Measurements from ENCODE around the gene SNX1. TPM values are rescaled to one million over a fixed set of nuclear protein-coding genes. Genes with fewer than 3 reads are reported as not detected.
"Not testable (repeated sequence)": the region's sequence is repeated elsewhere in the genome, so short reads cannot be mapped to it uniquely, and the experiment has no call there.

Gene SNX1, protein sequence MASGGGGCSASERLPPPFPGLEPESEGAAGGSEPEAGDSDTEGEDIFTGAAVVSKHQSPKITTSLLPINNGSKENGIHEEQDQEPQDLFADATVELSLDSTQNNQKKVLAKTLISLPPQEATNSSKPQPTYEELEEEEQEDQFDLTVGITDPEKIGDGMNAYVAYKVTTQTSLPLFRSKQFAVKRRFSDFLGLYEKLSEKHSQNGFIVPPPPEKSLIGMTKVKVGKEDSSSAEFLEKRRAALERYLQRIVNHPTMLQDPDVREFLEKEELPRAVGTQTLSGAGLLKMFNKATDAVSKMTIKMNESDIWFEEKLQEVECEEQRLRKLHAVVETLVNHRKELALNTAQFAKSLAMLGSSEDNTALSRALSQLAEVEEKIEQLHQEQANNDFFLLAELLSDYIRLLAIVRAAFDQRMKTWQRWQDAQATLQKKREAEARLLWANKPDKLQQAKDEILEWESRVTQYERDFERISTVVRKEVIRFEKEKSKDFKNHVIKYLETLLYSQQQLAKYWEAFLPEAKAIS
- total RNA-seq: 100 to 1,000 TPM; 109 to 124 TPM

DNA sequence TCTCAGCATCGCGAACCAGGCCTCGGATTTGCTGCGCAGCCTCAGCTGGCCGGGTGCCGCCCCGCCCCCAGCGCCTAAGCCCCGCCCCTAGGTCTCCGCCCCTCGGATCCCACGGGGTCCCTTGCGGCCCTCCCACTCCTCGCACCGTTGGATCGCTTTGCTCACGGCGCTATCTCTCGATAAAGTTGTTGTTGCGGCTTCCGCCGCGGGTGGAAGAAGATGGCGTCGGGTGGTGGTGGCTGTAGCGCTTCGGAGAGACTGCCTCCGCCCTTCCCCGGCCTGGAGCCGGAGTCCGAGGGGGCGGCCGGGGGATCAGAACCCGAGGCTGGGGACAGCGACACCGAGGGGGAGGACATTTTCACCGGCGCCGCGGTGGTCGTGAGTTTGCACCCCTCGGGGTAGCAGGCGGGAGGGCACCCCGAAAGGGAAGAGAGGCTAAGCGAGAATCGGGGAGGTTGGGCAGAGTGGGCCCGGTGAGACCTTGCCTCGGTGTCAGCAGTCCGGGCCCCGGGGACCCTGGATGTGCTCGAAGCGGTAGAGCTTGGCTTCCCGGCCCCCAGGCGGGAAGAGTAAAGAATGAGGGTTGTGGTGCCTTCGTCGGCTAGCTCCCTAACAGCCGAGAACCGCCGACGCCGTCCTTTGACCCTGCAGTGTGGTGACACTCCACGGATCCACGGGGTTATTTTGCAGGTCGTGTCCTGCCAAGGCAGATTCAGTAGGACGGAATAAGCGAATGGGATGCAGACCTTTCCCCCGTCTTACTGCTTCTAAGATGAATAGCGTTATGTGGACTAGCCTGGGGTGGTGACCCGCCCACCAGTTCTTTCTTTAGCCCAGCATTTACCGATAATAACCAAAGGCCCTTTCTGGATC lies at the start of gene SNX1:
Gene SNX1, plus strand, starts transcription at position 188 of the 873 bp plus-strand sequence. Its CDS starts 32 bp downstream, at position 220.
- peak; percentile 70 for ATAC-seq
- POLR2A ChIA-PET: interaction anchor here (0.6 to 2.1 kb wide), 4 partner anchors 67 to 277 kb away, joined by 3 to 8 read pairs (median 3); partner anchors contain the start of gene PPIB
- Mint-ChIP-seq H3K9me3 (ENCODE audit: insufficient read depth) (no peaks in the 10 kb centered on the region), H3K27me3 (ENCODE audit: low read depth) (no peaks in the 10 kb centered on the region), H3K36me3 (ENCODE audit: low read depth) (peaks cover 19% of the 10 kb centered on the region), H3K4me3 (peak within 1 kb of the TSS; percentile 99), H3K4me1 (ENCODE audit: low read depth) (peaks cover 61% of the 10 kb centered on the region), H3K27ac (peak within 1 kb of the TSS; percentile 100)
- peak; percentile 98 for DNase-seq
- CTCF ChIA-PET: interaction anchor here (0.6 to 2.6 kb wide), 3 partner anchors 10 to 57 kb away, joined by 3 to 13 read pairs (median 9); no protein-coding TSS in a partner anchor

DNA sequence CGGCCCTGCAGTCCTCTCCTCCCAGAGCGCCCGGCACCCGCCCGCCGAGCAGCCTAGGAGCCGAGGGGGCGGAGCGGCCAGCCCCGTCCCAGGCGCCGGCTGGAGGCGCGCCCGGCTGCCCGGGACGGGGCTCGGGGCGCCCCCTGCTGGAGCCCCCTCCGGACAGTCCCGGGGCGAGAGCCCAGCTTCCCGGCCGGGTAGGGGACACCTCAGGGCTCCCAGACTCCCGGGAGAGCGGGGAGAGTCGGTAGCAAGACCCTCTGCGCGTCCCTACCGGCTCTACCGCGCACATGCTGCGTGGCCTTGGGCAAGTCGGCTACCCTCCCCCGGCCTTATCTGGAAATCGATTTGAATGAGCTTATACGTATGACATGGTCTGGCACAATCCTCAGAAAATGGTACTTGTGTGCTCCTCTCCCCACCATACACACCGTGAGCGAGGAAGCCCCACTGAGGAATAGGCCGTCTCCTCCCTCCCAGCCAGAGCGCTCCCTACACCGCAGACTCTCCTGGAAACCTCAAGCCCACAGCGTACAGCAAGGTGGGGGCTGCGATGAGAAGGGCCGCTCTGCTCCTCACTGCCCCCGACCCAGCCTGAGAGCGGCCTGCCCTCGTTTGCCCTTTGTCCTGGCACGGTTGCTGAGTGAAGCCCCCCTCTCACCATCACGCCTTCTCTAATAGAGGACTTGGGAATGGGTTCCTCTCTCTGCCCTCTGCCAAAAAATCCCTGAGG lies 49.2 kb upstream of the SNX1 start, which contains the start of gene DAPK2:
Gene DAPK2, minus strand, starts transcription at position 65 of the 733 bp plus-strand sequence. CDS start 6,224 bp downstream, outside the sequence.
- Mint-ChIP-seq H3K27ac (peak within 1 kb of the TSS; percentile 31), H3K9me3 (ENCODE audit: insufficient read depth) (no peaks in the 10 kb centered on the region), H3K36me3 (ENCODE audit: low read depth) (no peaks in the 10 kb centered on the region), H3K4me3 (peak within 1 kb of the TSS; percentile 70), H3K4me1 (ENCODE audit: low read depth) (peaks cover 13% of the 10 kb centered on the region), H3K27me3 (ENCODE audit: low read depth) (peaks cover 34% of the 10 kb centered on the region)
- DNase-seq (peak; percentile 62), ATAC-seq (peak; percentile 95)
- CTCF ChIA-PET: interaction anchor here (0.6 to 5.7 kb wide), 80 partner anchors 8 to 735 kb away, joined by 3 to 76 read pairs (median 4); no protein-coding TSS in a partner anchor
- POLR2A ChIA-PET: interaction anchor here (0.7 to 1.4 kb wide), 3 partner anchors 47 to 297 kb away, joined by 3 to 4 read pairs (median 3); partner anchors contain the start of gene CIAO2A

DNA sequence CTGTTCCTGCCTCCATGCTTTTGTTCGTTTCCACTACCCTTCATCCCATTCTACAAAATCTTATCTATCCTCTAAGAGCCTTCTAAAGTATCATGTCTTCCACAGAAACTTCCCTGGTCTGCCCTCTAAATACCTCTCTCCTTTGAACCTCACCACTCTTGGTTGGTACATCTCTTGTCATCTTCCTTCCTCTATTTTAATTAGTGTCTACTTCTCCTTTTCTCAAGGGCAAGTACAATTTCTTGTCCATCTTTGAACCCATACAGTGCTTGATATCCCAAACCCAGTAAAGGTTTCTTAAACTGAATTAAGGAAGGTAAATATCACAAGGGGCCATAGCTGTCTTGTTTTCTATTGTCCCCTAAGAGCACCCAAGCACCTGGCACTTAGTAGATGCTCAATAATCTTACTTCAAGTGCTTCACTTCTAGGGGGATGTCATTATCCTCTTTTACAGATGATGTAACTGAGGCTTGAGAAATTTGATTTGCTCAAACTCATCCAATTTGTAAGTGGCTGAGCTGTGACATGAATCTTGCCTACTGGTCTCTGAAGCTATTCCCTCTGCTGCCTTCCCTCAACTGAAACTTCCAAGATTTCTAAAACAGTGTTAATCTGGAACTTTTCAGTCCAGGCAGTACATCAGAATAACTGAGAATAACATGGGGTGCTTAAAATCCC lies 46.9 kb upstream of the SNX1 start:
- H3K4me3 Mint-ChIP-seq: no peak overlapping the region
- no peaks in the 10 kb centered on the region for H3K9me3 Mint-ChIP-seq (ENCODE audit: insufficient read depth)
- ChIA-PET POLR2A (interaction anchor here (1.2 kb wide), 1 partner anchor 38 kb away, joined by 4 read pairs; no protein-coding TSS in a partner anchor), CTCF (interaction anchor here (0.9 to 5.7 kb wide), 4 partner anchors 104 to 439 kb away, joined by 3 to 76 read pairs (median 4); no protein-coding TSS in a partner anchor)
- no peak for DNase-seq
- peaks cover 13% of the 10 kb centered on the region for H3K4me1 Mint-ChIP-seq (ENCODE audit: low read depth)
- H3K27me3 Mint-ChIP-seq (ENCODE audit: low read depth): peaks cover 27% of the 10 kb centered on the region
- ATAC-seq: no peak
- H3K36me3 Mint-ChIP-seq (ENCODE audit: low read depth): no peaks in the 10 kb centered on the region
- H3K27ac Mint-ChIP-seq: no peak overlapping the region

DNA sequence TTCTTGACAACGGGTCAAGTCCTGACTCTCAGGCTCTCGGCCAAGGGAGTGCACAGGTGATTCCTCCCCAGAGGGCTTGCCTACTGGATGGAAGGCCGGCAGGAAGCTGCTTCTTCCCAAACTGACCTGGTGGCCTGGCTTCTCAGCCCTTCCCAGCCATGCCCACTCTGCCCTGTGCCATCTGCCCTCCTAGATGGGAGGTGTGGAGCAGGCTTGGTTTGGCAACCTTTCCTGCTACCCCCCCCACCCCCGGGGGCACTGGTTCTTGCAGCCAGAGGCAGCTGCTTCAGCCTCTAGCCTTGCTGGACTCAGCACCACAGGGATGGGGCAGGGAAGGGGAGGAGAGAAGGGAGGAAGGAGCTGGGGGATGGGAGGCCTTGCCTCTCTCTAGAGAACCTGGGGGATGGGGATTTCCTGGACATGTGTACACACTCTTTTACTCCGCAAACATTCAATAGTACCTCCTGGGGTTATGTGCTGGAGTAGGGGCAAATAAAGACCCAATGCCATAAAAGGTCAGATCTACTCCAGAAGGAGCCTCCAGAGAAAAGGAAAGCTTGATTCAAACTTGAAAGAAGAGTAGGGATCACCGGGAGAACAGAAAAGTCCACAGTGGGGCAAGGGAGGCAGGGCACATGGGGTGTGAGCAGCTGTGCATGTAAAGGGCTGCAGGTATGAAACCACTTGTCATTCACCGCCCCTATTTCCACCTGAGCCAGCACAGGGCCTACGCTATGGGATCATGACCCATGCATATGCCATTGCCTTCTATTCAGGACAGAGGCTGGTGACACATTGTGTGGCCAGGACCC lies 45.3 kb upstream of the SNX1 start:
- H3K9me3 Mint-ChIP-seq (ENCODE audit: insufficient read depth): no peaks in the 10 kb centered on the region
- peaks cover 10% of the 10 kb centered on the region for H3K4me1 Mint-ChIP-seq (ENCODE audit: low read depth)
- H3K27me3 Mint-ChIP-seq (ENCODE audit: low read depth): peaks cover 16% of the 10 kb centered on the region
- DNase-seq: no peak
- CTCF ChIA-PET: no interaction called here
- ATAC-seq: no peak
- H3K4me3 Mint-ChIP-seq: no peak overlapping the region
- H3K36me3 Mint-ChIP-seq (ENCODE audit: low read depth): no peaks in the 10 kb centered on the region
- POLR2A ChIA-PET: no interaction called here
- no peak overlapping the region for H3K27ac Mint-ChIP-seq

DNA sequence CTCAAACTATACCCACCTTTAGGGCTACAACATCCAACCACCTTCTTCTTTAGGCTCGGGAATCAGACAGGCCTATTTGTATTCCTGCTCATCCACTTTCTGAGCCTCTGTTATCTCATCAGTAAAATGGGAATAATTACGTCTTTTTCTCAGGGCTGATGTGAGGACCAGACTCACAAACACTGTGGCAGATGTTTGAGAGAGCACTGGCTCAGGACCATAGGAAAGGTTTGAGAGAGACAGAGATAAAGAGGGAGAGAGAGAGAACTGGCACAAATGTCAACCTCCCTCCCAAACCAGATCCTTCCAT lies 44.7 kb upstream of the SNX1 start:
- ATAC-seq: no peak
- POLR2A ChIA-PET: no interaction called here

DNA sequence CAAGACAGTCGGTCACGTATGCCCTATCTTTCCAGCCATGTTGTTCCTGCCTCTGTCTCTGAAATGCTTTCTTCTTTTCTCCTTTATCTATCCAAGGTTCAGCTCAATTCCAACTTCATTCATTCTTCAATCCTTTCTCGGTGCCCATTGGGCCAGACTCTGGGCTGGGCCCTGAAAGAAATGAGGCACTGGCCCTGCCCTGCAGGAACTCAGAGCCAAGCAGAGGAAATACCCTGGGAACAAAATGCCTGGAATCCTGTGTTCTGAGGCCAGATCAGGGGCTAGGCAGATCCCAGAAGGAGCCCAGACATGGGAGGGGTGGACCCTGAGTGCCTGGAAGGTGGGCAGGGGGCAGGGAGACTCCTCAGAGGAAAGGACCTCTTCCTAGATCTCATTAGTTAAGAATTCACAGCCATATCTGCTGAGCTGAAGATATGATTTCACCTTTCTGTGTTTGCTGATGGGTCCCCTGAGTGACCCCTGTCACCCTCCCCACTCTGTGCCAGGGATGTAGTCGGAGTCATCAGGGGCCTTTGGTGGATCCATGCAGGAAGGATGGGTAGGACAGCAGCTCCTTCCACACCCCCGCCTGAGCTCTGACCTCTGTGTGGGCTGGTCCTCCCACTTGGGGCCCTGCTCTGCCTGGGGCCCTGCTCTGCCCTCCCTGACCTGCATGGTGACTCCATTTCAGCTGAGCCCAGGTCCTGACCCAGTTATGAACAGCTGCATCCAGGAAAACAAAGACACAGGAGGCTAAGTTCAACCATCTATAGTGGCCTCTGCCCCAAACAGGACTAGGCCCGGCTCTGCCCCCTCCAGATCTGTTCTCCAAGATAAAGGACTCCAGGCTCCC lies 44.1 kb upstream of the SNX1 start:
- ChIA-PET POLR2A (no interaction called here), CTCF (interaction anchor here (1.2 kb wide), 1 partner anchor 16 kb away, joined by 4 read pairs; no protein-coding TSS in a partner anchor)
- Mint-ChIP-seq H3K36me3 (ENCODE audit: low read depth) (no peaks in the 10 kb centered on the region), H3K4me3 (no peak overlapping the region), H3K27me3 (ENCODE audit: low read depth) (peaks cover 13% of the 10 kb centered on the region), H3K4me1 (ENCODE audit: low read depth) (peaks cover 9% of the 10 kb centered on the region), H3K27ac (no peak overlapping the region), H3K9me3 (ENCODE audit: insufficient read depth) (no peaks in the 10 kb centered on the region)
- ATAC-seq (no peak), DNase-seq (no peak)

More for the DNA sequence above, 44.7 kb upstream of the SNX1 start:
- Mint-ChIP-seq H3K27me3 (ENCODE audit: low read depth) (peaks cover 14% of the 10 kb centered on the region), H3K9me3 (ENCODE audit: insufficient read depth) (no peaks in the 10 kb centered on the region), H3K4me3 (no peak overlapping the region), H3K27ac (no peak overlapping the region), H3K4me1 (ENCODE audit: low read depth) (peaks cover 10% of the 10 kb centered on the region), H3K36me3 (ENCODE audit: low read depth) (no peaks in the 10 kb centered on the region)
- no peak for DNase-seq
- CTCF ChIA-PET: interaction anchor here (1.2 kb wide), 1 partner anchor 17 kb away, joined by 4 read pairs; no protein-coding TSS in a partner anchor

DNA sequence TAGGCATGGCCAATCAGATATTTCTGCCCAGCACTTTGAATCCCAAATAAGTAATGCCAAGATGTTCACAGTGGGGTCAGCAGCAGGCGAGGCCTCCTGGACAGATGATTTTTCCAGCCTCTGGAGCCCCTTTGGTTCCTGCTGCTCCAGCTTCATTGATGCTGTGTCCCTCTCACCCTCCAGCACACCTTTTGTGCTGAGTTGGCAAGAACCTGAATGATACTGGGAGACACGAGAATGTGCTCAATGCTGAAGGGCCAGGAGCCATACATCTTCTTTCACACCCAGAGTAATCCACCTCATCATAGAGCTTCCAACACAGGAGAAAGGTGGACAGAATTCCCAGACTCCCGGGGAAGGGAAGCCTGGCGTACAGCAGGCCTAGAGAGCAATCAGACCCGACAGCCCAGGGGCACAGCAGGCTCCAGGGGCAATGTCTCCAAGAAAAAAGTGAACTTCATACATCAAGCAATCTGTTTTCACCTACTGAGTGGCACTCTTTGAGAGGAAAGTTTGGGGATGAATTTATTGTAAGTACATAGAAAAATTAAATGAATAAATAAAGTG lies 42.8 kb upstream of the SNX1 start:
- no peaks in the 10 kb centered on the region for H3K36me3 Mint-ChIP-seq (ENCODE audit: low read depth)
- peaks cover 5% of the 10 kb centered on the region for H3K4me1 Mint-ChIP-seq (ENCODE audit: low read depth)
- H3K27me3 Mint-ChIP-seq (ENCODE audit: low read depth): peaks cover 8% of the 10 kb centered on the region
- H3K9me3 Mint-ChIP-seq (ENCODE audit: insufficient read depth): no peaks in the 10 kb centered on the region
- H3K4me3 Mint-ChIP-seq: no peak overlapping the region
- H3K27ac Mint-ChIP-seq: no peak overlapping the region
- POLR2A ChIA-PET: no interaction called here
- no peak for DNase-seq
- CTCF ChIA-PET: no interaction called here
- no peak for ATAC-seq

DNA sequence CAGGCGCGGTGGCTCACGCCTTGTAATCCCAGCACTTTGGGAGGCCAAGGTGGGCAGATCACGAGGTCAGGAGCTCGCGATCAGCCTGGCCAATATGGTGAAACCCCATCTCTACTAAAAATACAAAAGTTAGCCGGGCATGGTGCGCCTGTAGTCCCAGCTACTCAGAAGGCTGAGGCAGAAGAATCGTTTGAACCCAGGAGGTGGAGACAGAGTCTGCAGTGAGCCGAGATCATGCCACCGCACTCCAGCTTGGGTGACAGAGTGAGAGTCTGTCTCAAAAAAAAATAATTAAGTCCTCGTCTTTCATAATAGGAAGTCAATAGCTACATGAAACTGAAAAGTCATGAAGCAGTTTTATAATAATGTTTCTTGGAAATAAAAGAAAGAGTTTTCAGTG lies 42.1 kb upstream of the SNX1 start:
- H3K4me3 Mint-ChIP-seq; H3K27me3 Mint-ChIP-seq (ENCODE audit: low read depth); ATAC-seq; H3K36me3 Mint-ChIP-seq (ENCODE audit: low read depth); H3K4me1 Mint-ChIP-seq (ENCODE audit: low read depth); POLR2A ChIA-PET; H3K27ac Mint-ChIP-seq; H3K9me3 Mint-ChIP-seq (ENCODE audit: insufficient read depth); DNase-seq: not testable (repeated sequence)
- CTCF ChIA-PET: interaction anchor here (2.1 kb wide), 1 partner anchor 14 kb away, joined by 5 read pairs; no protein-coding TSS in a partner anchor

DNA sequence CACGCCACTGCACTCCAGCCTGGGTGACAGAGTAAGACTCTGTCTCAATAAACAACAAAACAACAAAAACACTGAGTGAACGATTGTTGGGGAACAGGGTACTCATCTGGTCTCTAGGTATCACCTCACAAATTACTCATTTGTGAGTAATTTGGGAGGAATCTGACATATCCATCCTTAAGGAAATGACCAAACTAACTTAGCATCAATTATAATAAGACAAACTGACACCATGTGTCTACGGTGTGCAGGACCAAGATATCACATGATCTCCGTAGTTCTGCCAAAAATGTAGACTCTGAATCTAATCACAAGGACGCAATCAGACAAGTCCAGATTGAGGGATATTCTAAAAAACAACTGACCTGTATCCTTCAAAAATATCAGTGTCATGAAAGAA lies 37.5 kb upstream of the SNX1 start:
- Mint-ChIP-seq H3K36me3 (ENCODE audit: low read depth) (no peaks in the 10 kb centered on the region), H3K9me3 (ENCODE audit: insufficient read depth) (no peaks in the 10 kb centered on the region), H3K4me1 (ENCODE audit: low read depth) (no peaks in the 10 kb centered on the region), H3K4me3 (no peak overlapping the region), H3K27ac (no peak overlapping the region), H3K27me3 (ENCODE audit: low read depth) (no peaks in the 10 kb centered on the region)
- DNase-seq (no peak), ATAC-seq (no peak)
- POLR2A ChIA-PET: no interaction called here
- CTCF ChIA-PET: interaction anchor here (1.1 kb wide), 1 partner anchor 13 kb away, joined by 3 read pairs; the partner anchor contains the start of gene DAPK2
